ENCODE data around the gene GET3. TPM values are rescaled to one million over a fixed set of nuclear protein-coding genes. Genes with fewer than 3 reads are reported as not detected.
A peak's percentile ranks its signal among the peaks of the same experiment; 100 is the strongest.

The GET3 gene
- total and polyA plus RNA-seq, 2 of the 13 experiments (the other 11 are each of a cell fraction or from before 2014, with no cell fraction given) = 57.7 to 59.4 TPM

- TF ChIP-seq FOXA3 (CRISPR knock-in tag; IDR thresholded peaks at IDR 0.05) = peak; percentile 69; the same call in 1 of the 2 replicates
- TF ChIP-seq, protein P1, sequence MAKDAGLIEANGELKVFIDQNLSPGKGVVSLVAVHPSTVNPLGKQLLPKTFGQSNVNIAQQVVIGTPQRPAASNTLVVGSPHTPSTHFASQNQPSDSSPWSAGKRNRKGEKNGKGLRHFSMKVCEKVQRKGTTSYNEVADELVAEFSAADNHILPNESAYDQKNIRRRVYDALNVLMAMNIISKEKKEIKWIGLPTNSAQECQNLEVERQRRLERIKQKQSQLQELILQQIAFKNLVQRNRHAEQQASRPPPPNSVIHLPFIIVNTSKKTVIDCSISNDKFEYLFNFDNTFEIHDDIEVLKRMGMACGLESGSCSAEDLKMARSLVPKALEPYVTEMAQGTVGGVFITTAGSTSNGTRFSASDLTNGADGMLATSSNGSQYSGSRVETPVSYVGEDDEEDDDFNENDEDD (CRISPR knock-in tag; IDR thresholded peaks at IDR 0.05; ENCODE audit: borderline replicate concordance) = 0 out of 2 replicates have a peak, but pooled peaks have one; percentile 22
- TF ChIP-seq, protein P2, sequence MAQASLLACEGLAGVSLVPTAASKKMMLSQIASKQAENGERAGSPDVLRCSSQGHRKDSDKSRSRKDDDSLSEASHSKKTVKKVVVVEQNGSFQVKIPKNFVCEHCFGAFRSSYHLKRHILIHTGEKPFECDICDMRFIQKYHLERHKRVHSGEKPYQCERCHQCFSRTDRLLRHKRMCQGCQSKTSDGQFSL (CRISPR knock-in tag; IDR thresholded peaks at IDR 0.05) = no peak
- 0 out of 2 replicates have a peak, but pooled peaks have one; percentile 63 for TF ChIP-seq ZSCAN22 (CRISPR knock-in tag; IDR thresholded peaks at IDR 0.05)
- 0 out of 2 replicates have a peak, but pooled peaks have one; percentile 22 for TF ChIP-seq SP4 (CRISPR knock-in tag; IDR thresholded peaks at IDR 0.05)
- no peak for TF ChIP-seq TGIF2 (CRISPR knock-in tag; IDR thresholded peaks at IDR 0.05)
- TF ChIP-seq ZNF501 (CRISPR knock-in tag; IDR thresholded peaks at IDR 0.05) = peak; percentile 77; the same call in 1 of the 2 replicates
- no peak for TF ChIP-seq KLF11 (CRISPR knock-in tag; IDR thresholded peaks at IDR 0.05)
- no peak for TF ChIP-seq ZNF121 (CRISPR knock-in tag; IDR thresholded peaks at IDR 0.05)
- TF ChIP-seq KDM3A (CRISPR knock-in tag; IDR thresholded peaks at IDR 0.05; ENCODE audit: low read depth) = no peak
- TF ChIP-seq SALL2 (CRISPR knock-in tag; IDR thresholded peaks at IDR 0.05) = peak; percentile 70; the same call in 1 of the 2 replicates
- TF ChIP-seq ZNF296 (CRISPR knock-in tag; conservative IDR thresholded peaks at IDR 0.05) = no peak
These were observed 20.4 kb downstream of the GET3 start (continued) for GRCh38 chr19:12757544-12758274.

All from HepG2 (cell line).